ENCODE measurements around the gene ADCY2. TPM values are rescaled to one million over a fixed set of nuclear protein-coding genes. Genes with fewer than 3 reads are reported as not detected.

ADCY2 gene
- total RNA-seq, 1 experiment from 2014 or later = 31.3 TPM

DNA sequence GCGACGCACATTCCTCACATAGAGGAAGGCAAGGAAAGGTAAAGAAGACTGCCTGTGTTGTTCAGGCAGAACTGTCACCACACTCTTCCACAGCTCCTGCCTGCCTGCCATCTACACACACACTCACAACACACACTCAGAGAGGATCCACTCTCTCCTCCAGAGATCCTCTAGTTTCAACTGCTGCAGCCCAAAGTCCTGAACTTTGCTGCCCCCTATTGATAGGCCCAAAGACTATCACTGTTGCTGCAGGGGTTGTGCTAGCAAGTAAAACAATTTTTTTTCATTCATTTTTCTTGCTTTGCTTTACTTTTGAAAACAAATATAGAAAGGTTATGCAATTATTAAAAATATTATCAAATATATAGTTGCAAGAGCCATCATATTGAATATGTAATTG lies 460.9 kb downstream of the ADCY2 start:
- H3K4me3 Mint-ChIP-seq = no peak overlapping the region
- Histone ChIP-seq H2BK15ac (ENCODE audit: low read depth, low read length) (no peak overlapping the region), H2AK5ac (ENCODE audit: insufficient read length, low read length) (no peak overlapping the region), H3K4me1 (ENCODE audit: insufficient read depth, low read length) (no peaks in the 10 kb centered on the region), H3K9me3 (ENCODE audit: control insufficient read depth, low read depth, low read length) (no peaks in the 10 kb centered on the region), H3K79me1 (ENCODE audit: insufficient read depth, low read depth, low read length, poor library complexity, severe bottlenecking) (no peaks in the 10 kb centered on the region), H4K5ac (ENCODE audit: insufficient read length, low read depth, low read length) (no peak overlapping the region), H2BK20ac (ENCODE audit: low read depth, low read length, poor library complexity, severe bottlenecking) (no peak overlapping the region), H3K23ac (ENCODE audit: insufficient read length, low read depth, low read length) (no peak overlapping the region), H3K27me3 (ENCODE audit: insufficient read depth, low read length) (no peaks in the 10 kb centered on the region), H2BK12ac (ENCODE audit: insufficient read length, low read depth, low read length) (no peak overlapping the region), H3K9ac (ENCODE audit: extremely low read depth, insufficient read length, low read length) (no peak overlapping the region), H4K91ac (ENCODE audit: insufficient read length, low read depth, low read length) (no peak overlapping the region), H3K18ac (ENCODE audit: insufficient read length, low read depth, low read length) (no peak overlapping the region), H3K56ac (ENCODE audit: insufficient read length, low read depth, low read length) (no peak overlapping the region), H3K4me2 (ENCODE audit: insufficient read depth, insufficient read length, low read length) (no peak overlapping the region), H3K79me2 (ENCODE audit: insufficient read depth, low read length) (no peaks in the 10 kb centered on the region), H3K23me2 (ENCODE audit: insufficient read length, low read depth, low read length, poor library complexity, severe bottlenecking) (no peaks in the 10 kb centered on the region), H3T11ph (ENCODE audit: low read length) (no peak overlapping the region), H3K4ac (ENCODE audit: low read depth, low read length) (no peak overlapping the region), H2BK5ac (ENCODE audit: insufficient read length, low read length) (no peak overlapping the region), H3K27ac (ENCODE audit: insufficient read length, low read depth, low read length) (no peak overlapping the region), H4K20me1 (ENCODE audit: control insufficient read depth, insufficient read depth, insufficient read length) (no peaks in the 10 kb centered on the region), H4K8ac (replicated peaks; ENCODE audit: insufficient read length, low read depth, low read length) (no peak overlapping the region), H2AFZ (ENCODE audit: low read length) (no peak overlapping the region), H2BK120ac (ENCODE audit: low read depth, low read length, poor library complexity, severe bottlenecking) (no peak overlapping the region), H3K14ac (ENCODE audit: insufficient read depth, low read length) (no peak overlapping the region)
- no CpG with 5 or more reads among the region's 2 CpGs for WGBS (ENCODE audit: extremely low coverage, insufficient read length, low lambda C conversion rate)
- peak; percentile 68 for DNase-seq
- H3K9me3 Mint-ChIP-seq = peaks cover 0 to 7% of the 10 kb centered on the region in 2 experiments; a peak in 3 of 5 replicates
- peaks cover 2 to 3% of the 10 kb centered on the region in 2 experiments; a peak in 3 of 4 replicates for H3K4me1 Mint-ChIP-seq
- TF ChIP-seq, protein P1, sequence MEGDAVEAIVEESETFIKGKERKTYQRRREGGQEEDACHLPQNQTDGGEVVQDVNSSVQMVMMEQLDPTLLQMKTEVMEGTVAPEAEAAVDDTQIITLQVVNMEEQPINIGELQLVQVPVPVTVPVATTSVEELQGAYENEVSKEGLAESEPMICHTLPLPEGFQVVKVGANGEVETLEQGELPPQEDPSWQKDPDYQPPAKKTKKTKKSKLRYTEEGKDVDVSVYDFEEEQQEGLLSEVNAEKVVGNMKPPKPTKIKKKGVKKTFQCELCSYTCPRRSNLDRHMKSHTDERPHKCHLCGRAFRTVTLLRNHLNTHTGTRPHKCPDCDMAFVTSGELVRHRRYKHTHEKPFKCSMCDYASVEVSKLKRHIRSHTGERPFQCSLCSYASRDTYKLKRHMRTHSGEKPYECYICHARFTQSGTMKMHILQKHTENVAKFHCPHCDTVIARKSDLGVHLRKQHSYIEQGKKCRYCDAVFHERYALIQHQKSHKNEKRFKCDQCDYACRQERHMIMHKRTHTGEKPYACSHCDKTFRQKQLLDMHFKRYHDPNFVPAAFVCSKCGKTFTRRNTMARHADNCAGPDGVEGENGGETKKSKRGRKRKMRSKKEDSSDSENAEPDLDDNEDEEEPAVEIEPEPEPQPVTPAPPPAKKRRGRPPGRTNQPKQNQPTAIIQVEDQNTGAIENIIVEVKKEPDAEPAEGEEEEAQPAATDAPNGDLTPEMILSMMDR (conservative IDR thresholded peaks at IDR 0.05) = peak; percentile 92
- H3K36me3 Mint-ChIP-seq (ENCODE audit: insufficient read depth in 1 of 3, low read depth in 3 of 3) = peaks cover 6 to 32% (median 20%) of the 10 kb centered on the region in 3 experiments
- no peak overlapping the region; a peak in 1 of 7 replicates for H3K27ac Mint-ChIP-seq
- peaks cover 9% of the 10 kb centered on the region for H3K27me3 Mint-ChIP-seq (ENCODE audit: low read depth)

Data from H9 (cell line).